A549 (cell line): ENCODE data around the gene CDC42. TPM values are rescaled to one million over a fixed set of nuclear protein-coding genes. Genes with fewer than 3 reads are reported as not detected.
"Not testable (repeated sequence)": the region's sequence is repeated elsewhere in the genome, so short reads cannot be mapped to it uniquely, and the experiment has no call there.

Experiments used
- ATAC-seq, 2 experiments: fragments of 200-7000 bp in 1 of 2; fragments of >200 bp in 1 of 2; cut with Nextera tagmentation in 1 of 2; cut with Tn5 transposase in 1 of 2; 3 replicates each; pipeline versions ENCODE4 v1.8.0 to v1.9.1; 2018 to 2020; ENCODE audit warnings: mild to moderate bottlenecking in 1 of 2, moderate library complexity in 1 of 2
- CTCF ChIA-PET: fragments of 300-600 bp; sonication (Branson Sonifier 250); formaldehyde crosslinking; extraction: SDS; loops from one replicate; lab custom pipeline; 2021; ENCODE audit warnings: antibody characterized with exemption, inconsistent platforms; lab: Yijun Ruan, JAX
- POLR2A ChIA-PET: fragments of 350-600 bp; formaldehyde crosslinking; extraction: SDS; loops from one replicate; lab custom pipeline; 2021; ENCODE audit warnings: antibody characterized with exemption, inconsistent platforms; lab: Yijun Ruan, JAX
- DNase-seq, 2 experiments: peaks; one replicate each; pipeline versions ENCODE4 v3.0.0 to v3.0.0-alpha.2; 2011 to 2016; ENCODE audit warnings: low read depth in 1 of 2, low spot score in 1 of 2
- FAIRE-seq: peaks from 2 replicates; lab custom pipeline; 2011; peaks lifted over from hg19 to GRCh38; lab: Jason Lieb, UNC
- H3K27ac ChIP-seq, 2 experiments: fragments of >200 bp; sonication (Bioruptor Twin); formaldehyde crosslinking; 3 replicates each; pipeline ENCODE4 v1.5.1; 2016 to 2017
- H3K4me1 ChIP-seq: fragments of >200 bp; sonication (Bioruptor Twin); formaldehyde crosslinking; 3 replicates; pipeline ENCODE4 v1.6.1; 2016
- H3K4me2 ChIP-seq: fragments of >200 bp; sonication (Bioruptor Twin); formaldehyde crosslinking; 3 replicates; pipeline ENCODE4 v1.6.1; 2016
- H3K4me3 ChIP-seq: fragments of >200 bp; sonication (Bioruptor Twin); formaldehyde crosslinking; 3 replicates; pipeline ENCODE4 v1.5.1; 2016
- H3K9me3 ChIP-seq: fragments of >200 bp; sonication (Bioruptor Twin); formaldehyde crosslinking; 3 replicates; pipeline ENCODE4 v1.6.1; 2016
- CBX2 ChIP-seq: fragments of 200-600 bp; sonication (generic); IDR thresholded peaks from 2 replicates; pipeline ENCODE4 v1.6.1; 2016; ENCODE audit warnings: low read depth, mild to moderate bottlenecking, borderline replicate concordance
- CHD4 ChIP-seq: fragments of 200-600 bp; sonication (generic); IDR thresholded peaks from 2 replicates; pipeline ENCODE4 v1.6.1; 2016; ENCODE audit warnings: antibody characterized with exemption, mild to moderate bottlenecking, borderline replicate concordance
- EHF ChIP-seq: fragments of 250-450 bp; sonication (Bioruptor Pico); IDR thresholded peaks from 2 replicates; pipeline ENCODE4 v1.5.0; 2020; ENCODE audit warnings: mild to moderate bottlenecking
- JUN ChIP-seq, 2 experiments: fragments of >200 bp; sonication (Bioruptor Twin); formaldehyde crosslinking; IDR thresholded peaks; 2 replicates in 1 of 2; 3 replicates in 1 of 2; pipeline ENCODE4 v1.6.1; 2016 to 2017
- KDM1A ChIP-seq: fragments of 200-600 bp; sonication (generic); IDR thresholded peaks from 2 replicates; pipeline ENCODE4 v1.6.1; 2016; ENCODE audit warnings: low read depth, mild to moderate bottlenecking
- MYC ChIP-seq: IDR thresholded peaks from 2 replicates; pipeline ENCODE4 v1.6.1; 2012; ENCODE audit warnings: mild to moderate bottlenecking, inconsistent platforms, low read length, improper control_type of control experiment, borderline replicate concordance
- PHF8 ChIP-seq: fragments of 200-600 bp; sonication (generic); IDR thresholded peaks from 2 replicates; pipeline ENCODE4 v1.6.1; 2016; ENCODE audit warnings: low read depth, mild to moderate bottlenecking, antibody characterized with exemption, moderate library complexity, borderline replicate concordance
- POLR2A ChIP-seq: IDR thresholded peaks from 2 replicates; pipeline ENCODE4 v1.6.1; 2012; ENCODE audit warnings: mild to moderate bottlenecking, low read length
- WGBS: methylation state at CpG from one replicate; pipeline ENCODE4 v1.1.6; 2017; ENCODE audit errors: missing lambda C conversion rate; 5-methylcytosine and 5-hydroxymethylcytosine counted together
- polyA minus RNA-seq: library from RNA; depleted of rRNA, polyadenylated mRNA; stranded (reverse); fragments of >200 nt; gene quantifications from 2 replicates; pipeline ENCODE4 v1.2.3, GENCODE V29; 2011; rRNA and poly(A)+ RNA removed
- polyA plus RNA-seq, 4 experiments: library from polyadenylated mRNA; depleted of rRNA in 3 of 4; stranded (reverse); fragments of >200 nt; fragmentation: RNase III in 1 of 4; extraction: RNeasy Plus Mini Kit Qiagen cat#74134 plus additional on column Dnase treatment in 1 of 4; gene quantifications; 2 replicates in 3 of 4; 3 replicates in 1 of 4; pipeline ENCODE4 v1.2.3, GENCODE V29; 2011 to 2017
- TF ChIP-seq, protein P1 (sequence below): fragments of >200 bp; sonication (Bioruptor Twin); formaldehyde crosslinking; IDR thresholded peaks from 3 replicates; pipeline ENCODE4 v1.6.1; 2016
- TF ChIP-seq, protein P2 (sequence below): fragments of 150-350 bp; IDR thresholded peaks from 2 replicates; pipeline ENCODE4 v1.6.1; 2014; ENCODE audit warnings: low read depth, mild to moderate bottlenecking, low read length
- TF ChIP-seq, protein P3 (sequence below): IDR thresholded peaks from 2 replicates; pipeline ENCODE4 v1.6.1; 2012
- TF ChIP-seq, protein P4 (sequence below): fragments of 250-450 bp; sonication (Bioruptor Pico); IDR thresholded peaks from 2 replicates; pipeline ENCODE4 v1.5.0; 2020; ENCODE audit warnings: low read depth, mild to moderate bottlenecking, moderate library complexity

CDC42 gene
- 212 and 251 TPM in 2 replicates for polyA plus RNA-seq (2011; rRNA removed)
- 56.2 and 64.9 TPM in 2 replicates for polyA plus RNA-seq (2012; cell fraction: cytosol; rRNA removed)
- 19.1 and 31.5 TPM in 2 replicates for polyA plus RNA-seq (2012; cell fraction: nucleus; rRNA removed)
- polyA plus RNA-seq (2017; fragmentation: RNase III; extraction: RNeasy Plus Mini Kit Qiagen cat#74134 plus additional on column Dnase treatment), result 151 to 159 TPM (median 155 TPM) in 3 replicates
- polyA minus RNA-seq, result 104 and 107 TPM in 2 replicates

DNA sequence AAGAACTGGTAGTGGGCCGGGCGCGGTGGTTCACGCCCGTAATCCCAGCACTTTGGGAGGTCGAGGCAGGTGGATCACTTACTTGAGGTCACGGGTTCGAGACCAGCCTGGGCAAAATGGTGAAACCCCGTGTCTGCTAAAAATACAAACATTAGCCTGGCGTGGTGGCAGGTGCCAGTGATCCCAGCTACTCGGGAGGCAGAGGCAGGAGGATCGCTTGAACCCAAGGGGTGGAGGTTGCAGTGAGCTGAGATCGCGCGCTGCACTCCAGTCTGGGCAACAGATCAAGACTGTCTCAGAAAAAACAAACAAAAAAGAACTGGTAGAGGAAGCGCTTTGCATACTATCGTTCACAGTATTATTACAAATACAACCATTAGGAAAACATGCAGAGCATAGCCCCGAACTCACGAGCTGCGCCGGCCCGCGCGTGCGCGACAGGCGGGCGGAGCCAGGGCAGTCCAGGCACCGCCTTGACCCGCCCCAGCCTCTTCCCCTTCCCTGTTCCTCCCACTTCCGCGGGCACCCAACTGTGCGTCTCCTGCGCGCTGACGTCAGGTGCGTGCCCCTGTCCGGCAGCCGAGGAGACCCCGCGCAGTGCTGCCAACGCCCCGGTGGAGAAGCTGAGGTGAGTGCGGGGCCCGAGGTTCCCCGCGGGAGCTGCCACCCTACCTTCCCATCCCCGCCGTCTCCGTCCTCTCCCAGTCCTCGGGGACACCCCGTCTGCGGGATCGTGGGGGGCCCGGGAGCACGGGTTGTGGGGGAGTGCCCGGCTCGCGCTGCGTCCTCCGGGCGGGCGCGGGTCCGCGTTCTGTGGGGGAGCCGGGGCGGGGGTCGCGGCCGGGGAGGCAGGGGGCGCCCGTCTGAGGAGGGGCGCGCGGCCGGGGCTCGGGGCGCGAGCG, at the start of gene CDC42:
Gene CDC42 (plus strand): TSS at position 595 of the 902 bp plus-strand sequence. CDS start 25,770 bp downstream, outside the sequence.
- ChIA-PET CTCF (interaction anchor here (1.1 to 1.6 kb wide), 2 partner anchors 22 to 28 kb away, joined by 3 read pairs; no protein-coding TSS in a partner anchor), POLR2A (interaction anchor here (0.6 to 2.0 kb wide), 4 partner anchors 10 to 28 kb away, joined by 3 to 13 read pairs (median 6); no protein-coding TSS in a partner anchor)
- DNase-seq (peak; percentile 61 to 94), FAIRE-seq (no peak), ATAC-seq (peak; percentile 96 to 97)
- peak within 1 kb of the TSS; percentile 100 for H3K4me3 ChIP-seq
- TF ChIP-seq, protein P1, sequence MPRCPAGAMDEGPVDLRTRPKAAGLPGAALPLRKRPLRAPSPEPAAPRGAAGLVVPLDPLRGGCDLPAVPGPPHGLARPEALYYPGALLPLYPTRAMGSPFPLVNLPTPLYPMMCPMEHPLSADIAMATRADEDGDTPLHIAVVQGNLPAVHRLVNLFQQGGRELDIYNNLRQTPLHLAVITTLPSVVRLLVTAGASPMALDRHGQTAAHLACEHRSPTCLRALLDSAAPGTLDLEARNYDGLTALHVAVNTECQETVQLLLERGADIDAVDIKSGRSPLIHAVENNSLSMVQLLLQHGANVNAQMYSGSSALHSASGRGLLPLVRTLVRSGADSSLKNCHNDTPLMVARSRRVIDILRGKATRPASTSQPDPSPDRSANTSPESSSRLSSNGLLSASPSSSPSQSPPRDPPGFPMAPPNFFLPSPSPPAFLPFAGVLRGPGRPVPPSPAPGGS, result peak; percentile 83; the same call in 2 of the 3 replicates
- peak; percentile 51 to 78; a peak in 3 of 5 replicates for TF ChIP-seq JUN (IDR thresholded peaks at IDR 0.05)
- TF ChIP-seq CHD4, result peak; percentile 47; the same call in 1 of the 2 replicates
- TF ChIP-seq, protein P2, sequence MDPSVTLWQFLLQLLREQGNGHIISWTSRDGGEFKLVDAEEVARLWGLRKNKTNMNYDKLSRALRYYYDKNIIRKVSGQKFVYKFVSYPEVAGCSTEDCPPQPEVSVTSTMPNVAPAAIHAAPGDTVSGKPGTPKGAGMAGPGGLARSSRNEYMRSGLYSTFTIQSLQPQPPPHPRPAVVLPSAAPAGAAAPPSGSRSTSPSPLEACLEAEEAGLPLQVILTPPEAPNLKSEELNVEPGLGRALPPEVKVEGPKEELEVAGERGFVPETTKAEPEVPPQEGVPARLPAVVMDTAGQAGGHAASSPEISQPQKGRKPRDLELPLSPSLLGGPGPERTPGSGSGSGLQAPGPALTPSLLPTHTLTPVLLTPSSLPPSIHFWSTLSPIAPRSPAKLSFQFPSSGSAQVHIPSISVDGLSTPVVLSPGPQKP, result no peak
- 0 out of 2 replicates have a peak, but pooled peaks have one; percentile 30 for TF ChIP-seq MYC
- TF ChIP-seq, protein P3, sequence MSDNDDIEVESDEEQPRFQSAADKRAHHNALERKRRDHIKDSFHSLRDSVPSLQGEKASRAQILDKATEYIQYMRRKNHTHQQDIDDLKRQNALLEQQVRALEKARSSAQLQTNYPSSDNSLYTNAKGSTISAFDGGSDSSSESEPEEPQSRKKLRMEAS, result peak; percentile 57; the same call in 1 of the 2 replicates
- TF ChIP-seq, protein P4, sequence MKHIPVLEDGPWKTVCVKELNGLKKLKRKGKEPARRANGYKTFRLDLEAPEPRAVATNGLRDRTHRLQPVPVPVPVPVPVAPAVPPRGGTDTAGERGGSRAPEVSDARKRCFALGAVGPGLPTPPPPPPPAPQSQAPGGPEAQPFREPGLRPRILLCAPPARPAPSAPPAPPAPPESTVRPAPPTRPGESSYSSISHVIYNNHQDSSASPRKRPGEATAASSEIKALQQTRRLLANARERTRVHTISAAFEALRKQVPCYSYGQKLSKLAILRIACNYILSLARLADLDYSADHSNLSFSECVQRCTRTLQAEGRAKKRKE (CRISPR knock-in tag), result no peak
- no peak for TF ChIP-seq CBX2
- peak; percentile 65; the same call in 1 of the 2 replicates for TF ChIP-seq PHF8
- TF ChIP-seq KDM1A, result 0 out of 2 replicates have a peak, but pooled peaks have one; percentile 26
- no peak for TF ChIP-seq EHF
- TF ChIP-seq POLR2A, result peak; percentile 72
- H3K4me2 ChIP-seq, result peak within 1 kb of the TSS; percentile 99
- H3K9me3 ChIP-seq, result no peaks in the 10 kb centered on the region
- peaks cover 18% of the 10 kb centered on the region for H3K4me1 ChIP-seq
- peak within 1 kb of the TSS; percentile 100 for H3K27ac ChIP-seq
- WGBS, result 22% methylated on average over 34 of the region's 81 CpGs

DNA sequence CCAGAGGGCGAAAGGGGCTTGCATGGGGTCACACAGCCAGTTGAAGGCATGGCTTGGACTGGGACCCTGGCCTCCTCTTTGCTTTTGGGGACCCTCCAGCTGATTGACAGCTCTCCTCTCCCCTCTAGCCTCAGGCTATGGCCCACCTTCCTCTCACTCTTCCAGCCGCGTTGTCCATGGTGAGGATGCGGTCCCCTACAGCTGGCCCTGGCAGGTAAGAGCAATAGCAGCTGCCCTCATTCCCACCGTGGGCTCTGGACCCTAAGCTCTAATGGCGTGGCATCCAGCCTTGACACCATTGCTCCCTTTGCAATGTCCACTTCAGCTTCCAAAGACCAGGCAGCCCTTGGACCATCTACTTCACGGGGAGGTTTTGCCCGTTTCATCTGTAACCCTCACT, 49.6 kb upstream of the CDC42 start:
- H3K4me1 ChIP-seq, POLR2A ChIA-PET, H3K27ac ChIP-seq, FAIRE-seq, CTCF ChIA-PET, ATAC-seq, DNase-seq, H3K4me2 ChIP-seq, H3K9me3 ChIP-seq, H3K4me3 ChIP-seq: not testable (repeated sequence)
- 79% methylated on average over 6 of the region's 8 CpGs for WGBS

DNA sequence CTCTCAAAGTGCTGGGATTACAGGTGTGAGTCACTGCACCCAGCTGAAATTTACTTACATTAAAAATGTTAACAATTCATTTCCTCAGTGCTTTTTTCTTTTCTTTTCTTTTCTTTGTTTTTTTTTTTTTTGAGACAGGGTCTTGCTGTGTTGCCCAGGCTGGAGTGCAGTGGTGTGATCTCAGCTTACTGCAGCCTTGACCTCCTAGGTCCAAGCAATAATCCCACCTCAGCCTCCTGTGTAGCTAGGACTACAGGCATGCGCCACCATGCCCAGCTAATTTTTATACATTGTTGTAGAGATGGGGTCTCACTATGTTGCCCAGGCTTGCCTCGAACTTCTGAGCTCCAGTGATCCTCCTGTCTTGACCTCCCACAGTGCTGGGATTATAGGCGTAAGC, 48.5 kb upstream of the CDC42 start:
- not testable (repeated sequence) for H3K4me3 ChIP-seq, ATAC-seq, DNase-seq, H3K9me3 ChIP-seq, H3K4me1 ChIP-seq, H3K4me2 ChIP-seq, H3K27ac ChIP-seq, FAIRE-seq
- ChIA-PET CTCF (interaction anchor here (0.7 to 0.8 kb wide), 3 partner anchors 12 to 634 kb away, joined by 3 read pairs; no protein-coding TSS in a partner anchor), POLR2A (interaction anchor here (0.6 kb wide), 1 partner anchor 860 kb away, joined by 3 read pairs; no protein-coding TSS in a partner anchor)
- 100% methylated on average over 1 of the region's 3 CpGs for WGBS
